NCI-H460 (cell line): ENCODE measurements around the gene STAT2. TPM values are rescaled to one million over a fixed set of nuclear protein-coding genes. Genes with fewer than 3 reads are reported as not detected.
"Not testable (repeated sequence)": the region's sequence is repeated elsewhere in the genome, so short reads cannot be mapped to it uniquely, and the experiment has no call there.

Experiments
- DNase-seq: peaks from one replicate; pipeline ENCODE4 v3.0.0-alpha.2; 2016; ENCODE audit warnings: low read depth; ENCODE audit errors: extremely low read depth
- total RNA-seq: library from RNA; depleted of rRNA; stranded (reverse); fragments of >200 nt; shearing (Covaris generic); gene quantifications from 2 replicates; pipeline ENCODE4 v1.2.3, GENCODE V29; 2014

STAT2 gene
- total RNA-seq, 1 experiment from 2014 or later, result 20.2 TPM

DNA sequence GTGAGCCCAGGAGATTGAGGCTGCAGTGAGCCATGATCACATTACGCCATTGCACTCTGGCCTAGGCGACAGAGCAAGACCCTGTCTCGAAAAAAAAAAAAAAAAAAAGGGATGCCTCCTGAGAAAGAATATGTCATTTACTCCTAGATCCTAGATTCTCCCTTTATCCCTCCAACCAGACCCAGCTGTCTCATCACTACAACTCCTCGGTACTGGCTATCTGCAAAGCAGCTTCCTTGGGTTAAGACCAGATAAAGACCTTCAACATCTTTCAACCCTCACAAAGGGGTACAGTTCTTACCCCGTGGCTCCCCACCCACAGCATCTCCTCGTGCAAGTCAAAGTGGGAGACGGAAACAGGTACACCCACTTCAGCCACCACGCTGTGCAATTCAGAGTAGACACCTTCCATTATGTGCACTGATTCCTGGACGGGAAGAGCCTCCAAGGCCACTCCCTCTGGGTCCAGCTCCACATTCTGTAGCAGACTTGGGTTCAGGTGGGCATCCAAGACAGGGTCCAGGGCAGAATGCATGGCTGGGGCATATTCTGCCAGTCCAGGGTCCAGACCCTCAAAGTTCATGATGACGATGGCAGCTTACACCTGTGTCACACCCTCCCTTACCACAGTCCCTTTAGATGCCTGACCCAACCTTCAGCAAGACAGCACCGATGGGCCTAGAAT lies 27.3 kb downstream of the STAT2 start:
- no peak for DNase-seq

DNA sequence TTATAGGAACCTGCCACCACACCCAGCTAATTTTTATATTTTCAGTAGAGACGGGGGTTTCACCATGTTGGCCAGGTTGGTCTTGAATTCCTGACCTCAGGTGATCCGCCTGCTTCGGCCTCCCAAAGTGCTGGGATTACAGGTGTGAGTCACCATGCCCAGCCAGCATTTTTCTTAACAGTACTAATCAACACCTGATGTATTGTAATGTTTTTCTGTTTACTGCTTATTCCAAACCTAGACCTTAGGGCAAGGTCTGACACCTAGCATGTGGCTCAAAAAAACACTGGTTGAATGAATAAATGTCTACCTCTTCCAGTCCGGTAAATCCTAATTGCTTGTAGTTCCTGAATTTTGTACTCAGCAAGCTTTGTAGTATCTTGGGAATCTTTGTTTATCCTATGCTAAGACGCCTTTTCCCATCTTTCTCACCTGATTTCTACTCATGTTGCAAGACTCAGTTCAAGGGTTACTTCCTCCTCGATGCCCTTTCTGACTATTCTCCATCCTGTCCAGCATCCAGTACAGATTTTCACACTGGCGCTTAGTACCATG lies 28.9 kb downstream of the STAT2 start:
- DNase-seq, result no peak

DNA sequence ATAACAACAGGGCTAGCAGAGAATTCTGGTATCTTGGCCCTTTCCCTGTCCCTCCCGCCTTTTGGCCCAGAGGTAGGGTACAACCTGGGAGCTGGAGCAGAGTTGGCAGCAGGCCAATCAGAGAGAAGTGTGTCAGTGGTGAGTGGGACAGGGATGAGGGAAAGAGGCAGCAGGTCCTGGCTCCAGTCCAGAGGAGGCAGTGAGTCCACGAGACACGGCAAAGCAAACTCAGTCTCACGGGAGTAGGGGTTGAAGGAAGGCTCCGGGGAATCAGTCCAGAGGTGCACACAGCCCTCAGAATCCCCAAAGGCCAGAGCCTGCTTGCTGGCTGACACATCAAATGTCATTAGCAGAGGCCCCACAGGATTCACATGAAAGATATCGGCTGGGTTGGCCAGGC lies 33.4 kb downstream of the STAT2 start:
- DNase-seq, result no peak

DNA sequence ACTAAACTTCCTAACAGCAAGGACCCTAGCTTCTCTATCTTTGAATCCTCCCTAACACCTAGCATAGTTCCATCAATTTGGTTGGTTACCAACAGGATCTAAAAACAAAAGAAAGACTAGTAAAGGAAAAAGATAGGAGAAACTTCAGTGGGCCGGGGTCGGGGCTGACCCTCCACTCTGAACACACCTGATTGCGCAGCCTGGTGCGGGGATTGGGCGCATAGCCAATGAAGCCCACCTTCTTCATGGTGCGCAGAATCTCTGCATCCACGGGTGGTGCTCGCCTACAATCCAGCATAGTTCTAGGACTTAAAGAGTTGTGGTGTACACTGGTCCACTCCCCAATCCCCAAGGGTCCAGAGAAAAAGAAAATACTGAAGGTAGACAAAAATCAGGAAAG lies 33.8 kb downstream of the STAT2 start:
- no peak for DNase-seq

DNA sequence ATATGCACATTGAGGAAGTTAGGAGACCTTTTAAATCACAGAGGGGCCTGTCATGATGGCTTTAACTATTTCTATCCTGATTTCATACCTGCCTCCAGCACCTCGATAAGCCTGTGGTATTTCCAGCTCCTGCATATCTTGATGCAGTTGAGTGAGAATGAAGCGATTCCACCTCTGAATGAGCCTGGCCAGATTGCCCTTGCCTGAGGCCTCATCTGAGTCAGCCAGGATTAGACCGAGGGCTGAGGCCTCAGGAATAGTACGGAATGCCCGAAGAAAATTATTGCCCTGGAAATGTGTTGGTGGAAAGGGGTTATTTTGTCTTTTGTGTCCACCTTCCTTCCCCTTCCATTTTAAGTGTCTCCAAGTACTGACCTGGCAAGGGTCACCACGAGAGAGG lies 35.7 kb downstream of the STAT2 start:
- DNase-seq, result no peak

DNA sequence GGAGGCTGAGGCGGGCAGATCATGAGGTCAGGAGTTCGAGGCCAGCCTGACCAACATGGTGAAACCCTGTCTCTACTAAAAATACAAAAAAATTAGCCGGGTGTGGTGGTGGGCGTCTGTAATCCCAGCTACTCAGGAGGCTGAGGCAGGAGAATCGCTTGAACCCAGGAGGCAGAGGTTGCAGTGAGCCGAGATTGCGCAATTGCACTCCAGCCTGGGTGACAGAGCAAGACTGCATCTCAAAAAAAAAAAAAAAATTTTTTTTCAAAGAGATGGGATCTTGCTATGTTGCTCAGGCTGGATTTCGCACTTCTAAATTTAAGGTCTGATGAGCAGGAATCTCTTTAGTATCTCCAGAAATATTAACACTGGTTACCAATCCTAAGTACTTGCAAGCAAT lies 38.3 kb downstream of the STAT2 start:
- not testable (repeated sequence) for DNase-seq

DNA sequence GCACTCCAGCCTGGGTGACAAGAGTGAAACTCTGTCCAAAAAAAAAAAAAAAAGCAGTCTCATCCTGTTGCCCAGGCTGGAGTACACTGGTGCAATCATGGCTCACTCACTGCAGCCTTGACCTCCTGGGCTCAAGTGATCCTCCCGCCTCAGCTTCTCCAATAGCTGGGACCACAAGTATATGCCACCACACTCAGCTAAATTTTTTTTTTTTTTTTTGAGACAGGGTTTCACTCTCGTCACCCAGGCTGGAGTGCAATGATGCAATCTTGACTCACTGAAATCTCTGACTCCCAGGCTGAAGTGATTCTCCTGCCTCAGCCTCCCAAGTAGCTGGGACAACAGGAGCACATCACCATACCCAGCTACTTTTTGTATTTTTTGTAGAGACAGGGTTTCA lies 38.9 kb downstream of the STAT2 start:
- DNase-seq, result no peak

DNA sequence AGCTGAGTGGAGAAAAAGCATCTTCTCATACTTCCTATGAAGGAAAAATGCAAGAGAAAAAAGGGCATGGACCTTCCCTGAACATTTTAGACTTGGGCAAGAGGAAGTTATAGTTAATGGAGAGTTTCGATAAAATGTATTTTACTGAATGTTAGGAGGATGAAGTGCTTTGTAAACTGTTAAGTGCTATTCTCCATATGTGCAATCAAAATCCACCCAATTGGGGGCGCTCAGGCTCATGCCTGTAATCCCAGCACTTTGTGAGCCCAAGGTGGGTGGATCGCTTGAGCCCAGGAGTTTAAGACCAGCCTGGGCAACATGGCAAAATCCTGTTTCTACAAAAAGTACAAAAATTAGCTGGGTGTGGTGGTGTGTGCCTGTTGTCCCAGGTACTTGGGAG lies 42.2 kb downstream of the STAT2 start:
- no peak for DNase-seq

DNA sequence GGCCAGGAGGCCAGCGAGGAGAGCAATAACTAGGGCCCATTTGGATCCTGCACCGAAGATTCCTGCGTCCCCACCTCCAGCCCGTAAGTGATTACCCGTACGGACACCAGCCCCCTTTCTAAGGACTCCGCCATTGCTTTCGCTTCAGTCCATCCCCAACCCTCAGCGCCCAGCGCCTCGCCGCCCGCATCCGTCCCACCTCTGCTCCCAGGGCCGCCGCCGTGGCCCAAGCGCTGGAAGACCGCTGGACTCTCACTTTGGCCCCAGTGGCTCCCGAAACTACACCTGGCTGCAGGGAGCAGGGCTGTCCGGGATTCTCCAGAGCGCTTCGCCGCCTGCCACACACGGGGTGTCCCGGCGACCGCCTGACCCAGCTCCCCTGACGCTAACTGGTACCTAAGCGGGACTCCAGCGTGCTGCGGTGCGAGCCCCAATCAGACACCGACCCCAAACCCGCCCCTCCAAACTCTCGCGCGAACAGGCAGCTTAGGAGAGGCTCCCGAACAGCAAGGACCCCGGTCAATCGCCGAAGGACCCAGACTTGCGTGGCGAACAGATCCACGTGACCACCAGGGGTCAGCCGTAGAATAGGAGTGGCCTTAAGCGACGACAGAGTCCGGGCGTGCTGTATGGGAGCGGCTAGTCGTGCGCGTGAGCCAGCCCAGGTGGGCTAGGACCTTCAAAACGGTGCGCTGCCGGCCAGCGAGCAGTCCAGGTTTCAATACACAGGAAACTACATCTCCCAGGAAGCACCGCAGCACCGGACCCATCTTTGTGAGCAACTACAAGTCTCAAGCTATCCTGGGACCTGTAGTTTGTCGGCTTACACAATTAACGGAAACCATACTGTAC lies 44.1 kb downstream of the STAT2 start, which contains the start of gene CNPY2:
Gene CNPY2 (minus strand): TSS at position 367 of the 852 bp plus-strand sequence. CDS start 771 bp downstream, outside the sequence.
- peak; percentile 94 for DNase-seq

DNA sequence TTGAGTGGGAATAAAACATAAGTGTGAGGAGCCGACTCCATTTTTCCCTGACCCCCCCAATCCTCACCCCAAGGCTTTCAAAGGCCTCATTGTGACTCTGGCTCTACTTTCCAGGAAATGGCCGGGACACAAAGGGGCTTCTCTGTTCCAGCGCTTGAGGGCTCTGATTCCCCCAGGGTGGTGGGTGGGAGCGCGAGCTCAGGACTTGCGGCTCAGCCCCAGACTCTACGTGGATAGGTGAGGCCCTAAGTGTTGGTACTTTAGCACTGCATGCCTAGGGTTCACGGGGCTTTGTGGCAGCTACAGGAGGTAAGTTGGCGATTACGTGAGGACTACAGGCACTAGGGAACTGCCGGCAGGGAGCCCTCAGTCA lies 44.7 kb downstream of the STAT2 start:
- DNase-seq, result no peak

DNA sequence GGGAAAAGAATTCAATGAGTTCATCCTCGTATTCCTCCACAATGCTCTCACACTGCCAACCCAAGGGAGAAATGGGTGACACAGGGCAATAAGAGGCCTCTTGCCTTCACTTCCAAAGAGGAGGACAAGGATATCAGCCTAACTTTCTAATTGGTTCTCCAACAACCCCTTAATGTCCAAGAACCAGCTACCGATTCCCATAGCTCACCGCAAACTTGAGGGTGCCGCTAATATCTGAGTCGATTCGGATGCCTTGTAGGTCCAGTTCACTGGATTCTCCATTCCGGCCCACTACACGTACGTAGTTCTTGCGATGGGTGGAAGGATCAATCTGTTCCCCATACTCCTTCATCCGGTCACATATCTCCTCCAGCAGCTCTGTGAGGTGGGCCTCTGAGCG lies 48.9 kb downstream of the STAT2 start:
- DNase-seq, result no peak

DNA sequence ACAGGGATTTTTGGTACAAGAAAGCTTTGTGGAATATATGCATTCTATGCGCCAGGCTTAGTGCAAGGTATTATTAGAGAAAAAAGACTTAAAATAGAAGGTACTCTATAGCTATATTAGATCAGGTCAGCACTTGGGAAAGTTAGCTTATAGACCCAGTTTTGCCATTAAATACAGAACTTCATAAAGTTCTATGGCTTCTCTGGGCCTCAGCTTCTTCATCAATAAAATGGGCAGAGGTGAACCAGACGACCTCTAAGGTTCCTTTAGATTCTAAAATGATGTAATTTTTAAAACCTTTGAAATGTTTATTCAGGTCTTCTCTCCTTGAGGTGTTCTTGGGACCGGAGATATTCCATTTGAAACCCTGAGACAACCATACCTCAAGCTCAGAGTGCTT lies 51.2 kb downstream of the STAT2 start:
- no peak for DNase-seq

DNA sequence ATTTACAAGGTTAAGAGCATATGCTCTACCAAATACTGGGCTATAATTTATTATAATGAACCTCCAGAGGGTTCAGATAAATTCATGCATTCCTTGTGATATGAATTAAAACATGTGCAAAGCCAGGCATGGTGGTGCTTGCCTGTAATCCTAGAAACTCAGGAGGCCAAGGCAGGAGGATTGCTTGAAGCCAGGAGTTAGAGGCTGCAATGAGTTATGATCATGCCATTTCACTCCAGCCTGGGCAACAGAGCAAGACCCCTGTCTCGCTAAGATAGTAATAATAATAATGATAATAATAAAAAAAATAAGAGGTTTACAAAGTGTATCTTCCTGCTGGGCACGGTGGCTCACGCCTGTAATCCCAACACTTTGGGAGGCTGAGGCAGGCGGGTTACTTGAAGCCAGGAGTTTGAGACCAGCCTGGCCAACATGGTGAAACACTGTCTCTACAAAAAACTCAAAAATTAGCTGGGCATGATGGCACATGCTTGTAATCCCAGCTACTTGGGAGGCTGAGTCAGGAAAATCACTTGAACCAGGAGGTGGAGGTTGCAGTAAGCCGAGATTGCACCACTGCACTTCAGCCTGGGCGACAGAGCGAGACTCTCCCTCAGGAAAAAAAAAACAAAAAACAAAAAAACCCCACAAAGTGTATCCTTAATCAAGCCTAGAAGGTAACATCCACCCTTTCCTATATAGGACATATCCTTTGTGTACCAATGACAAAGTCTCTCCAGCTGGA lies 52.5 kb downstream of the STAT2 start:
- DNase-seq, result no peak

DNA sequence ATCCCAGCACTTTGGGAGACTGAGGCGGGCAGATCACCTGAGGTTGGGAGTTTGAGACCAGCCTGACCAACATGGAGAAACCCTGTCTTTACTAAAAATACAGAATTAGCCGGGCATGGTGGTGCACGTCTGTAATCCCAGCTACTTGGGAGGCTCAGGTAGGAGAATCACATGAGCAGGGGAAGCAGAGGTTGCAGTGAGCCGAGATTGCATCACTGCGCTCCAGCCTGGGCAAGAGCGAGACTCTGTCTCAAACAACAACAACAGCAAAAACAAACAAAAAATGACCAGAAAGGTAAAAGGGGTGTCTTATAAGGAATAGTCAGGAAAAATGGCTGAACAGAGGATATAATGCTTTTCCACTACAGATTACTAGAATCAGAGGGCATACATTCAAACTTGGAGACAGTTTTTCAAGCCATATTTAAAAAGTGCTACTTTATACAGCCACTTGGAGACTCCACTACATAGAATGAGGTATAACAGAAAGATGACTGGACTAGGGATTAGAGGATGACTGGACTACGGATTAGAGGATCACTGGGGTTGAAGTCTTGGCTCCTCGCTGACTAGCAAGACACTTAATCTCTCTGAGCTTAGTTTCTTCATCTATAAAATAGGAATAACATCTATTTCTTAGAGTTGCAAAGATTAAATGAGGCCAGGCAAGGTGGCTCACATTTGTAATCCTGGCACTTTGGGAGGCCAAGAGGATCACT lies 54.9 kb downstream of the STAT2 start:
- DNase-seq, result no peak

DNA sequence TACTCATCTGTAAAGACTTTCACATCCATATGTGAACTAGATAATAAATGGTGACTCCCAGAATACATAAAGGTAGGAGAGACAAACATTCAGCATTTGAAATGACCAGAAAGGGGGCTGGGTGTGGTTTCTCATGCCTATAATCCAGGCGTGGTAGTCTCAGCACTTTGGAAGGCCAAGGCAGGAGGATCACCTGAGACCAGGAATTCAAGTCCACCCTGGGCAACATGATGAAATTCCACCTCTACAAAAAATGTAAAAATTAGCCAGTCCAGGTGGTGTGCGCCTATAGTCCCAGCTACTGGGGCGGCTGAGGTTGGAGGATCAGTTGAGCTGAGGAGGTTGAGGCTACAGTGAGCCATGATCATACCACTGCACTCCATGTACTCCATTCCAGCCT lies 55.6 kb downstream of the STAT2 start:
- peak; percentile 33 for DNase-seq

DNA sequence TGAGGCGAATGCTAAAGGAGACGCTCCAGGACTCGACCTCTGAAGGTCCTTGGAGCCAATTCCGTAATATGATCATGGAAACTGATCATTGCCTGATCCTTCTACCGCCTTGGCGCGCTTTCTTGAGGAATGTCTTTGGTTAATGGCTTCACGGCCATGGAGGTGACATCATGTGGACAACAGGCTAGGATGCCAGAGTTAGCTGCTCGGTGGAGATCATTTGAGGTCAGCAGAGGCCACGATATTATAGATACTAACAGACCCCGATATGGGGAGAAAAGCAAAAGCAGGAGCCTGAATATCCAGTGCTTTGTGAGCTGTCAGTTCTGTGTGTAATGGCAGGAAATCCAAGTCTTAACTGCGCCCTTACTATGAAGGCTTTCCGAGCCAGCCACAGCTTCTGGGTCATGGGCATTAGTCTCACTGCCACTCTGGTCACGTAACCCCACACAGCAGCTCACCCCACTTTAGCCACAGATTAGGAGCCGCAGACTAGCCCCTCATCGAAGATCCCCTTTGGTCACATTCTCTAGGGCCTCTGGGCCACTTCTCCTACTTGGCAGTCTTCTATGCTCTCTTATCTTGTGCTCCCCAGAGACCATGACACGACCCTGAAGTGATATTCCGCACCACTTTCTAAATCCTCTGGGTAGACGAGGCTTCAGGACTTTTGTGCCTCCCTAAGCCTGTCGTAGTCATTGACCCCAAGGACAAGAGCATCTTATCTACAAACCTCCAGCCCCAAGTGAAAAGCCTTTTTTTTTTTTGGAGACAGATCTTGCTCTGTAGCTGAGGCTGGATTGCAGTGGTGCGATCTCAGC lies 59.1 kb downstream of the STAT2 start:
- no peak for DNase-seq

DNA sequence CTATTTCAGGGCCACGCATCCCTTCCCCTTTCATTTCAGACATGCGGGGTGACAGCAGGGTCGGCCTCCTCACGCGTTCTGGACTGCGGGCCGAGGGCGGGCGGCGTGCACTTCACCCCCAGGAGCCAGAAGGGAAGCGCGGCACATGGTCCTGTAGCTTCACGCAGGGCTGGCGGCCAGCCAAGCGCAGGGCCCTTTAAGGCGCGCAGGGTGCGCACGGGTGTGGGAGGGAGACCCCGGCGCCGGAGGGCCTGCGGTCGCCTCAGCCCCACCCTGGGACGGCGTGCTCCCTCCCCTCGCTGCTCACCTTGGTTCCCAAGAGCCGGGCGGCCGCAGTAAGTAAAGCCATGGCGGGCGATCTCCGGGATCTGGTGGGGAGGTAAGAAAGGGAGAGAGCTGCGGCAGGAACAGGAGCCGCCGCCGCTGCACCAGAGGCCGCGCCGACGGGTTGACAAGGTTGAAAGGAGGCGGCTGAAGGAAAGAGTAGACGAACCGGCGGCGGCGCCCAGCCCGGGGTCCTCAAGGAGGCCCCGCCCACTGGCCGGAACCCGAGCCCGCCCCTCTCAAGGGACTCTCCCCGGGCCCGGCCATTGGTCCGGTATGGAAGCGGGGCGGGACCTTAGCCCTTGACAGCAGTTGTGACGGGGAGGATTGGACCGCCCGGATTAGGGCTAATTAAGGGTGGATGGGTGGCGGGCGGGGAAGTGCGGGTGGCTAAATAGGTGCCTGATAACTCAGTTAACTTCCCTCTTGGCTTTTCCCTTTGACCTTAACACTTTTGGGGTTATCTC lies 59.9 kb downstream of the STAT2 start, which contains the start of gene CS:
Gene CS (minus strand): TSS at position 478 of the 791 bp plus-strand sequence. CDS start 129 bp downstream, at position 349.
- DNase-seq, result peak; percentile 98

DNA sequence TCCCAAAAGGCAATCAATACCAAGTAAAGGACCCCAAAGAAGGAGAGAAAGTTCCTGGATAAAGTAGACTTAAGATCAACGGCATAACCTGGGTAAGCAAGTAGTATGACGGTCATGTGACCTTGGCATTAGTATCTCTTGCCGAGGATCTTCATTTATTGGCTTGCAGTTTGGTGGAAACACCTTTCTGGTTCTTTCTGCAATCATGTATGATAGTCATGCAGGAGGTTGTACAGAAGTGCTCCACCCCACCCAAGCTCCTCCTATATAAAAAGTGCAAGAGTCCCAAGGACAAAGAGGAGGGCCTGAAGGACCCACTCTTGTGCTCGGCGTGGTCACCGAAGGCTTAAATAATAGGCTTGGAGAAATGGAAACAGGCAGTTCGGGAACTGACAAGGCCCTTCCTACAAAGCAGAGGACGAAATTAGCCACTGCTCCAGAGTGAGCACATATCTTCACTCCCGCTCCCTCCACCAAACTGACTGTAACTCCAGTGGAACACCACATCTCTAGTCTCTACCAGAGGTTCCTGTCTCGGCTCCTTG lies 60.5 kb downstream of the STAT2 start:
- DNase-seq, result no peak
